PC-9 (cell line): ENCODE data around the gene CYP11A1. TPM values are rescaled to one million over a fixed set of nuclear protein-coding genes. Genes with fewer than 3 reads are reported as not detected.

Source experiments
- BruUV-seq: library from RNA; stranded (reverse); fragments of 400-500 nt; replicated peaks from 2 replicates; lab custom pipeline; 2021; lab: Mats Ljungman, UMichigan
- CTCF ChIA-PET: fragments of 300-600 bp; sonication (Branson Sonifier 250); formaldehyde crosslinking; loops from one replicate; lab custom pipeline; 2022; ENCODE audit warnings: antibody characterized with exemption; lab: Charles Lee
- POLR2A ChIA-PET: fragments of 300-600 bp; sonication (Branson Sonifier 250); formaldehyde crosslinking; loops from one replicate; lab custom pipeline; 2022; ENCODE audit warnings: antibody characterized with exemption; ENCODE audit not compliant: unreplicated experiment; lab: Charles Lee
- DNase-seq, 2 experiments: peaks; one replicate each; pipeline versions ENCODE4 v3.0.0 to v3.0.0-alpha.2; 2015 to 2022; ENCODE audit warnings: mixed read lengths in 1 of 2
- H2AFZ ChIP-seq: fragments of 200-600 bp; sonication (generic); 2 replicates; pipeline ENCODE4 v1.8.1; 2017; ENCODE audit warnings: antibody characterized with exemption
- H3F3A ChIP-seq: fragments of 200-600 bp; sonication (generic); 2 replicates; pipeline ENCODE4 v1.8.1; 2017; ENCODE audit warnings: antibody characterized with exemption, mild to moderate bottlenecking, low read depth; ENCODE audit not compliant: insufficient read depth
- H3K27ac ChIP-seq: fragments of 200-600 bp; sonication (generic); 2 replicates; pipeline ENCODE4 v1.6.1; 2016; ENCODE audit warnings: mixed run types
- H3K27me3 ChIP-seq: fragments of 200-600 bp; sonication (generic); 2 replicates; pipeline ENCODE4 v1.6.1; 2016; ENCODE audit warnings: low read depth, mixed run types; ENCODE audit not compliant: insufficient read depth
- H3K36me3 ChIP-seq: fragments of 200-600 bp; sonication (generic); 2 replicates; pipeline ENCODE4 v1.6.1; 2016; ENCODE audit warnings: low read depth, mixed run types
- H3K4me1 ChIP-seq: fragments of 200-600 bp; sonication (generic); replicated peaks from 2 replicates; pipeline ENCODE4 v1.6.1; 2016; ENCODE audit warnings: mixed run types; ENCODE audit not compliant: insufficient read depth
- H3K4me2 ChIP-seq: fragments of 200-600 bp; sonication (generic); 2 replicates; pipeline ENCODE4 v1.6.1; 2017; ENCODE audit warnings: mixed run types
- H3K4me3 ChIP-seq: fragments of 200-600 bp; sonication (generic); 2 replicates; pipeline ENCODE4 v1.6.1; 2016; ENCODE audit warnings: mixed run types
- H3K79me2 ChIP-seq: fragments of 200-600 bp; sonication (generic); 2 replicates; pipeline ENCODE4 v1.6.1; 2017; ENCODE audit warnings: low read depth, mixed run types
- H3K9me2 ChIP-seq: fragments of 200-600 bp; sonication (generic); 2 replicates; pipeline ENCODE4 v1.8.1; 2017; ENCODE audit warnings: mild to moderate bottlenecking; ENCODE audit not compliant: insufficient read depth
- H3K9me3 ChIP-seq: fragments of 200-600 bp; sonication (generic); 2 replicates; pipeline ENCODE4 v1.8.1; 2016; ENCODE audit warnings: low read depth; ENCODE audit not compliant: insufficient read depth
- H4K20me1 ChIP-seq: fragments of 200-600 bp; sonication (generic); 2 replicates; pipeline ENCODE4 v1.8.1; 2017; ENCODE audit not compliant: insufficient read depth
- EZH2 ChIP-seq: fragments of 200-600 bp; sonication (generic); IDR thresholded peaks from 2 replicates; pipeline ENCODE4 v1.8.0; 2017; ENCODE audit warnings: antibody characterized with exemption, low read depth
- intact Hi-C: fragments of 100-400 bp; cut with micrococcal nuclease; formaldehyde crosslinking; loops from one replicate; pipeline ENCODE4 v1.10.0; 2022; ENCODE audit not compliant: unreplicated experiment
- total RNA-seq: library from RNA; stranded (reverse); gene quantifications from 2 replicates; pipeline ENCODE4 v1.2.3, GENCODE V29; 2021
- TF ChIP-seq, protein P1 (sequence below): fragments of 200-600 bp; sonication (generic); conservative IDR thresholded peaks from 2 replicates; pipeline ENCODE4 v1.6.1; 2017; ENCODE audit warnings: mixed run types, antibody characterized with exemption, mild to moderate bottlenecking, moderate library complexity

The CYP11A1 gene
- total RNA-seq, 1 experiment from 2014 or later, result 7.1 TPM

DNA sequence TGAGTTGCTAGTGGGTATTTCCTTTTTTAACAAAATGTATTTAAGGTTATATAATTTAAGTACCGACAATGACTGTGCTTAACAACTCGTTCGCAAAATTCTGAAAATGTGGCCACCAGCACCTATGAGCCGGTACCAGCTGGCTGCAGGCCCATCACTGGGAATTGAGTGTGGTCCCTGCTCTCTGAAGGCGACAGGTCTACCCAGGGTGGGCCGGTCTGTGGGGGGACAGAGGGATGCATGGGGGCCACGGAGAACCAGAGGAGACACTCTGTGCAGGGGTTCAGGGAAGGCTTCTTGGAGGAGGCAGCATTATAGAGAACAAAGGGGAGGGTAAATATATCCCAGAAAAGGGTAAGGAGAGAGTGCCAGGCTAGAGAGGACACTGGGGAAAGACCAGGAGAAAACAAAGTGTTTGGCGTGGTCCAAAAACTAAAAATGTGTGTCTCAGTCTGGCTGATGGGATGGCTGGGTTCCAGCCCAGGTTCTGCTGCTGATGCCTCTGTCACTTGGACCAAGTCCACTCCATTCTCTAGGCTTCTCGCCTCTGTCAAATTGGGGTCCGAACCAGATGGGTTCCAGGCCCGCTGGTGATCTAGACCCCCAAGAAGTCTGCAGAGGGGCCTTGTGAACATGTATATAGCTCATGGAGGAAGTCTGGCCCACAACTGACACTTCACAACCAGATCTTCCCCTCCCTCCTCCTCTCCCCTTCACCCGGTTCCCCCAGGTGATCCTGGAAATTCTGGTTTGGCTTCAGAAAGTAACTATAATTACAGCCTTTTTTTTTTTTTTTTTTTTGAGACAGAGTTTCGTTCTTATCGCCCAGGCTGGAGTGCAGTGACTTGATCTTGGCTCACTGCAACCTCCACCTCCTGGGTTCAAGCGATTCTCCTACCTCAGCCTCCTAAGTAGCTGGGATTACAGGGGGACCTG lies 10.7 kb upstream of the CYP11A1 start:
- Histone ChIP-seq H3K27ac (peak overlapping the region; percentile 79), H4K20me1 (no peaks in the 10 kb centered on the region), H3K9me2 (no peaks in the 10 kb centered on the region), H3K9me3 (no peaks in the 10 kb centered on the region), H3F3A (peaks cover 10% of the 10 kb centered on the region; the same call in 1 of the 2 replicates), H3K4me1 (peaks cover 36% of the 10 kb centered on the region), H2AFZ (no peak overlapping the region), H3K27me3 (no peaks in the 10 kb centered on the region), H3K79me2 (no peaks in the 10 kb centered on the region), H3K36me3 (no peaks in the 10 kb centered on the region), H3K4me3 (peak overlapping the region; percentile 33; the same call in 1 of the 2 replicates), H3K4me2 (peak overlapping the region; percentile 74)
- peak in 1 of 2 experiments; percentile 63 for DNase-seq
- CTCF ChIA-PET, result interaction anchor here (0.6 to 1.5 kb wide), 5 partner anchors 48 to 432 kb away, joined by 4 to 11 read pairs (median 8); no protein-coding TSS in a partner anchor
- no peak for TF ChIP-seq EZH2
- TF ChIP-seq, protein P1, sequence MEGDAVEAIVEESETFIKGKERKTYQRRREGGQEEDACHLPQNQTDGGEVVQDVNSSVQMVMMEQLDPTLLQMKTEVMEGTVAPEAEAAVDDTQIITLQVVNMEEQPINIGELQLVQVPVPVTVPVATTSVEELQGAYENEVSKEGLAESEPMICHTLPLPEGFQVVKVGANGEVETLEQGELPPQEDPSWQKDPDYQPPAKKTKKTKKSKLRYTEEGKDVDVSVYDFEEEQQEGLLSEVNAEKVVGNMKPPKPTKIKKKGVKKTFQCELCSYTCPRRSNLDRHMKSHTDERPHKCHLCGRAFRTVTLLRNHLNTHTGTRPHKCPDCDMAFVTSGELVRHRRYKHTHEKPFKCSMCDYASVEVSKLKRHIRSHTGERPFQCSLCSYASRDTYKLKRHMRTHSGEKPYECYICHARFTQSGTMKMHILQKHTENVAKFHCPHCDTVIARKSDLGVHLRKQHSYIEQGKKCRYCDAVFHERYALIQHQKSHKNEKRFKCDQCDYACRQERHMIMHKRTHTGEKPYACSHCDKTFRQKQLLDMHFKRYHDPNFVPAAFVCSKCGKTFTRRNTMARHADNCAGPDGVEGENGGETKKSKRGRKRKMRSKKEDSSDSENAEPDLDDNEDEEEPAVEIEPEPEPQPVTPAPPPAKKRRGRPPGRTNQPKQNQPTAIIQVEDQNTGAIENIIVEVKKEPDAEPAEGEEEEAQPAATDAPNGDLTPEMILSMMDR, result no peak
- POLR2A ChIA-PET, result interaction anchor here (0.7 to 0.8 kb wide), 2 partner anchors 11 to 162 kb away, joined by 3 read pairs; no protein-coding TSS in a partner anchor
- BruUV-seq, result no TSS peak
- intact Hi-C loops, result loop anchor here (5.0 to 10.0 kb wide), 2 partner anchors 239 to 577 kb away; partner anchors contain the start of genes CLK3 and RPP25

DNA sequence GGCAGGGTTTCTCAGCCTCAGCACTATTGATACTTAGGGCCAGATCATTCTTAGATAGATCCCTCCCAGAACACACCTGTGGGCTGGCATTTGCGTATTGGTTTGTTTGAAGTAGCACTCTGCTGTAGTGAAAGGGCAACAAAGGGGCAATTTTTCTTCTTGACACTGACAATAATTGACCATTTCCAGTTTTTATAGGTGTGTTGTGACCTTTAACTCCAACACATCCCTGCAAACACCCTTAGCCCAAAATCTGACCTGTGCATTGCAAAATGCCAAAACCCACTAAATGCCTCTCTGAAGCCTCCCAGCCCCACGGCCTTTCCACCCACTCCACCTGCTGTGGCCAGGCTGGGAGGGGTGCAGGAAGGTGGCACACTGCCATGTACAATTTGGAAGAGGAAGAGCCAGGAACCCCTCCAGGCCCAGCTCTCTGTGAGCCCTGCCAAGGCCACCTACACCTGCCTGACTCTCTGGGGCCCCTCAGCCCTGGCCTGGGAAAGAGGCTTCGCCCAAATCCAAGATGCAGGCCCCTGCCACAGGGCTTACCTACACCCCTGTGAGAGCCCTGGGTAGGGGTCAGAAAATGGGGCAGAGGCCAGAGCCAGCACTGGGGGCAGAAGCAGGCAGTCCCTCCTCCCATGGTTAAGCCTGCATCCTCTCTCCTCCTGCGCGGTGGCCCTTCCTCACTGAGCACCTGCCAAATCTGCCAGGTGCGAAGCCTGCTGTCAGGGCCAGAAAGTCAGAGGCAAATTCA lies 9.6 kb upstream of the CYP11A1 start:
- TF ChIP-seq, protein P1, result no peak
- TF ChIP-seq EZH2, result no peak
- no peaks in the 10 kb centered on the region for H3K79me2 ChIP-seq

DNA sequence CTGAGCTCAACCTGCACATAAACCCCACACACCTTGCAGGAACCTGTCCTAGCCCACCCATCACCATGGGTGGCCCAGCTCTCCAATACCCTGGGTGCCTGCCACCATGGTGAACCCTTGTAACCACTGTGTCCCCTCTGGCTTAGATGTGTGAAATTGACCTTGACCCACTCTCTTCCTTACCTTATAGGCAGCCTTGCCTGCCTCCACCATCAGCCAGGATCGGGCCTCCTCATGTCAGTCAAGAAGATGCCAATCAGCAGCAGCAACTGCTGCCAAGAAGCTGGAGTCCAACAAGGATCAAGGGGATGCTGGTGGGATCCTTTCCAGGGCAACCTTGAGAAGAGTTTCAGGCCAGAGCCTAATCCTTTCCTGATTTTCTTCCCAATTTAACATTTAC lies 8.8 kb upstream of the CYP11A1 start:
- DNase-seq, result no peak
- no peak overlapping the region for H2AFZ ChIP-seq
- peaks cover 10% of the 10 kb centered on the region; the same call in 1 of the 2 replicates for H3F3A ChIP-seq
- intact Hi-C loops, result loop anchor here (5.0 to 10.0 kb wide), 2 partner anchors 241 to 579 kb away; partner anchors contain the start of genes CLK3 and RPP25
- no peaks in the 10 kb centered on the region for H3K36me3 ChIP-seq
- no peaks in the 10 kb centered on the region for H3K79me2 ChIP-seq
- H3K27me3 ChIP-seq, result no peaks in the 10 kb centered on the region
- no peak for TF ChIP-seq EZH2
- TF ChIP-seq, protein P1, result no peak
- H4K20me1 ChIP-seq, result no peaks in the 10 kb centered on the region
- no peaks in the 10 kb centered on the region for H3K9me2 ChIP-seq
- BruUV-seq, result no TSS peak
- no peak overlapping the region for H3K27ac ChIP-seq
- no peak overlapping the region for H3K4me3 ChIP-seq
- ChIA-PET POLR2A (no interaction called here), CTCF (interaction anchor here (0.6 kb wide), 2 partner anchors 119 to 256 kb away, joined by 3 to 5 read pairs; no protein-coding TSS in a partner anchor)
- H3K4me2 ChIP-seq, result no peak overlapping the region
- no peaks in the 10 kb centered on the region for H3K9me3 ChIP-seq
- peaks cover 25% of the 10 kb centered on the region for H3K4me1 ChIP-seq

More for the DNA sequence above, 9.6 kb upstream of the CYP11A1 start:
- DNase-seq, result no peak
- intact Hi-C loops, result loop anchor here (5.0 to 10.0 kb wide), 2 partner anchors 240 to 578 kb away; partner anchors contain the start of genes CLK3 and RPP25
- Histone ChIP-seq H3F3A (peaks cover 10% of the 10 kb centered on the region; the same call in 1 of the 2 replicates), H3K36me3 (no peaks in the 10 kb centered on the region), H3K9me3 (no peaks in the 10 kb centered on the region), H3K4me2 (no peak overlapping the region), H3K4me3 (no peak overlapping the region), H4K20me1 (no peaks in the 10 kb centered on the region), H3K27me3 (no peaks in the 10 kb centered on the region), H3K9me2 (no peaks in the 10 kb centered on the region), H2AFZ (no peak overlapping the region), H3K4me1 (peaks cover 27% of the 10 kb centered on the region), H3K27ac (no peak overlapping the region)
- no TSS peak for BruUV-seq
- ChIA-PET POLR2A (interaction anchor here (0.5 kb wide), 1 partner anchor 531 kb away, joined by 3 read pairs; no protein-coding TSS in a partner anchor), CTCF (no interaction called here)
